IPS-15b (cell line): Measurements from ENCODE around the gene ACVR1C.

Experiments
- H3K27me3 ChIP-seq: one replicate; pipeline ENCODE4 v1.6.1; 2013; ENCODE audit warnings: low read length; ENCODE audit not compliant: control insufficient read depth, insufficient read depth
- H3K36me3 ChIP-seq: one replicate; pipeline ENCODE4 v1.6.1; 2013; ENCODE audit warnings: low read length; ENCODE audit not compliant: control insufficient read depth, insufficient read depth
- H3K4me1 ChIP-seq: one replicate; pipeline ENCODE4 v1.6.1; 2013; ENCODE audit warnings: mild to moderate bottlenecking, low read length; ENCODE audit not compliant: control insufficient read depth, insufficient read depth
- H3K4me3 ChIP-seq: one replicate; pipeline ENCODE4 v1.5.1; 2013; ENCODE audit warnings: low read depth, low read length
- H3K9ac ChIP-seq: one replicate; pipeline ENCODE4 v1.6.1; 2013; ENCODE audit warnings: low read depth, mild to moderate bottlenecking, low read length
- H3K9me3 ChIP-seq: one replicate; pipeline ENCODE4 v1.6.1; 2013; ENCODE audit warnings: mild to moderate bottlenecking, low read length; ENCODE audit not compliant: control insufficient read depth, insufficient read depth

ACVR1C gene

GRCh38 chr2:157492189-157492773 is 136.4 kb downstream of the ACVR1C start:
- H3K36me3 ChIP-seq: no peaks in the 10 kb centered on the region
- no peak overlapping the region for H3K4me3 ChIP-seq
- H3K4me1 ChIP-seq: no peaks in the 10 kb centered on the region
- no peaks in the 10 kb centered on the region for H3K9me3 ChIP-seq
- no peaks in the 10 kb centered on the region for H3K27me3 ChIP-seq
- H3K9ac ChIP-seq: no peak overlapping the region

GRCh38 chr2:157489983-157490382 is 138.7 kb downstream of the ACVR1C start:
- Histone ChIP-seq H3K4me1 (no peaks in the 10 kb centered on the region), H3K9ac (no peak overlapping the region), H3K36me3 (no peaks in the 10 kb centered on the region), H3K9me3 (no peaks in the 10 kb centered on the region), H3K4me3 (no peak overlapping the region), H3K27me3 (no peaks in the 10 kb centered on the region)

DNA sequence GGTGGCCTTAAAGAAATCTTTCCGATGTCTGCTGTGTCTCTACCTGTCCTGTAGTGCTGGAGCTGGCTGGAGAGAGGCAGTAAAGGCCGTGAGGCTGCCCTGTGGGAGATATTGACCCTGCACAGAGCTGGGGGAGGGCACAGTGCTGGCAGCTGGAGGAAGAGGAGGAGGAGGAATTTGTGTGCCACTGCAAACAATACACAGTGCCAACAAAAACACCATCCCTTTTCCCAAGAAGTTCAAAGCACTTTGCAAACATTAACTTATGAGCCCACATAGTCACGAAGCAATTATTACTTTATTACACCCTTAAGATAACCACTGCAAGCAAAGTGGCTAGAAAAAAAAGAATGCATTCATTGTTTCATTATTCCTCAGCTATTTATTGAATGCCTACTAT is 139.8 kb downstream of the ACVR1C start:
- Histone ChIP-seq H3K27me3 (no peaks in the 10 kb centered on the region), H3K4me3 (no peak overlapping the region), H3K9ac (no peak overlapping the region), H3K36me3 (no peaks in the 10 kb centered on the region), H3K4me1 (no peaks in the 10 kb centered on the region), H3K9me3 (no peaks in the 10 kb centered on the region)

DNA sequence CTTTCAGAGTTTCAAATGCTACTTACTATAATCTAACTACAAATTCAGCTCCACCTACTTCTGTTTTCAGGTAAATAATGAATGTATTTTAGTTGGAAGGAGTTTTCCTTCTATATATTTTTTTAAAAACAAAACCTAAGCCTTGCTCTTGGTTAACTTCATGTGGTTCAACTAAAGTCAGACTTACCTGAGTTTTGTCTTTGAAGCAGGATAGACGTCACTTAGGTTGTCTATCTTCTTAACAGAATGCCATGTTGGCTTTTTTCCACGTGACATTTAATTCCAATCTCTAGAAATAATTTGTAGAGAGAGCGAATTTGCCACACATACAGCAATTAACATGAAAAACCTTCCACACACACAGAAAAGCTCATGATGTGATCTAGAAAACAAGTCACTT is 140.9 kb downstream of the ACVR1C start:
- Histone ChIP-seq H3K9me3 (no peaks in the 10 kb centered on the region), H3K9ac (no peak overlapping the region), H3K36me3 (no peaks in the 10 kb centered on the region), H3K4me3 (no peak overlapping the region), H3K27me3 (no peaks in the 10 kb centered on the region), H3K4me1 (no peaks in the 10 kb centered on the region)

- Histone ChIP-seq H3K9me3 (no peaks in the 10 kb centered on the region), H3K4me3 (no peak overlapping the region), H3K27me3 (no peaks in the 10 kb centered on the region), H3K9ac (no peak overlapping the region), H3K4me1 (no peaks in the 10 kb centered on the region), H3K36me3 (no peaks in the 10 kb centered on the region)
Observed at GRCh38 chr2:157487271-157487610, 141.4 kb downstream of the ACVR1C start.

DNA sequence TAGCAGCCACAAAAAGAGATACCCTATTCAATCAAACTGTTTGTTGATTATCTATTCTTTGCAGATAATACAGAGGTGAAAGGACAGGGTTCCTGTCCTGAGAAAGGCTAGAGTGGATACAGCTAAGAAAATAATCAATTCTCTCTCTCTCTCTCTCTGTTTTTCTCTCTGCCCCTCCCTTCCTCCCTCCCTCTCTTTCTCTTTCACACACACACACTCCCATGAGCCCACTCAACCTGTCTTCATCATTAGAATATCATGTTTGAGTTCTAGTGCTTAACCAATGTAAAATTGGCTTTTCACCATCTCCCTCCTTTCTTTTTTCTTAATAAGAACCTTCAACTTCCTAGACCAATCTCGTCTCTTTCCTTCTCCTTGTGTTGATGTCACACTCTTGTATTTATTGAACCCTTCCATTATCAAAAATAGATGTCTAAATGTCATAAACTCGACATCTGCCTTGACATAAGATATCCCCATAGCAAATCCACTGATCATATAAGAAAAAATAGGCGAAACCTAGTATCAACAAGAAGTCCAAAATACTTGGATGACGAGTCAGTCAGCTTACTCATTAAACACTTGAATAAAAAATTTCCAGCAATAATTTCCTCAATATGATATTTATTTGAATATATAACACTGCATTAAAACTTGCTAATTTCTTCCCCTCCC is 141.9 kb downstream of the ACVR1C start:
- Histone ChIP-seq H3K9ac (no peak overlapping the region), H3K4me3 (no peak overlapping the region), H3K4me1 (no peaks in the 10 kb centered on the region), H3K36me3 (no peaks in the 10 kb centered on the region), H3K9me3 (no peaks in the 10 kb centered on the region), H3K27me3 (no peaks in the 10 kb centered on the region)

DNA sequence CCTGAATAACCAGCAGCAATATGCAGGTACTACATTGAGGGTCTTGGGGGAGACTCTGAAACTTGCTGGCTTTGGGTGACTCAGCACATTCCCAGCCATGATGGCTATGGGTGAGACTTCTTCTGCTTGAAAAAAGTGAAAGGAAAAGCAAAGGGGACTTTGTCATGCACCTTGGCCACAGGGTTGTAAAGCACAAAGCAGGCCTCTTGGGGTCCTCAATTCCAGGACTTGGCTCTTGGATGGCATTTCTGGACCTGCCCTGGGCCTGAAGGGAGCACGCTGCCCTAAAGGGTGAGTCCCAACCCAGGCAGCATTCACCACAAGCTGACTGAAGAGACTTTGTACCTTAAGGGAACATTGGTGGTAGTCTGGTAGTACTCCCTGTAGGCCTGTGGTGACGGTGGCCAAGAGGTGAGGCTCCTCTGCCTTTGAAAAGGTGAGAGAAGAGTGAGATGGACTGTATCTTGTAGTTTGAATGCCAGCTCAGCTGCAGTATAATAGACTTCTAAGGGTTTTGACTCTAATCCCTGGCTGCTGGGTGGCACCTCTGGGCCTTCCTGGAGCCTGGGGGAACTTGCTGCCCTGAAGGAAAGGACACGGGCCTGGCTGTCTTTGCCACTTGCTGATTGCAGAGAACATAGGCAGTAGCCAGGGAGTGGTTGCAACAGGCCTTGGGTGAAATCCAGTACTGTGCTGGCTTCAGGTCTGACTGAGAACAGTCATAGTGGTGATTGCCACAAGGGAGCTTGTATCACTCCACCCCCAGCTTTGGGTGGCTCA is 148.3 kb downstream of the ACVR1C start:
- Histone ChIP-seq H3K9ac (no peak overlapping the region), H3K4me3 (no peak overlapping the region)

GRCh38 chr2:157479081-157480027 is 149.3 kb downstream of the ACVR1C start:
- H3K4me3 ChIP-seq: no peak overlapping the region
- H3K9ac ChIP-seq: no peak overlapping the region
- no peaks in the 10 kb centered on the region for H3K9me3 ChIP-seq
- no peaks in the 10 kb centered on the region for H3K4me1 ChIP-seq
- no peaks in the 10 kb centered on the region for H3K27me3 ChIP-seq
- H3K36me3 ChIP-seq: no peaks in the 10 kb centered on the region

More for the DNA sequence above, 148.3 kb downstream of the ACVR1C start:
- no peaks in the 10 kb centered on the region for H3K27me3 ChIP-seq
- H3K4me1 ChIP-seq: no peaks in the 10 kb centered on the region
- H3K9me3 ChIP-seq: no peaks in the 10 kb centered on the region
- H3K36me3 ChIP-seq: no peaks in the 10 kb centered on the region

DNA sequence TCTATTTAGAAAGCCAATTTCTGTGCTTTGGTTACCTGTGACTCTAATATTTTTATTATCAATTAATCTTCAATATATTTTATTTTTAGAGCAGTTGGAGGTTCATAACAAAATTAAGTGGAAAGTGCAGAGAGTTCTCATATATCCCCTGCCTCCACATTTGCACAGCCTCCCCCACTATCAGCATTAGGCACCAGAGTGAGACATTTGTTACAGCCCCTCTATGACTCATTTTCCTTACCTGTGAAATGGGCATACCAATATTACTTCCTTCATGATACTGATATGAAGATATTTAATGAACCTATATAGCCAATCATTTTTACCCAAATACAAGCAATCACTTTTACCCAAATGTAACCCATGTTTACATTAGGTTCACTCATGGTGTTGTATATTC is 150.7 kb downstream of the ACVR1C start:
- H3K9ac ChIP-seq: no peak overlapping the region
- H3K4me1 ChIP-seq: no peaks in the 10 kb centered on the region
- no peak overlapping the region for H3K4me3 ChIP-seq

DNA sequence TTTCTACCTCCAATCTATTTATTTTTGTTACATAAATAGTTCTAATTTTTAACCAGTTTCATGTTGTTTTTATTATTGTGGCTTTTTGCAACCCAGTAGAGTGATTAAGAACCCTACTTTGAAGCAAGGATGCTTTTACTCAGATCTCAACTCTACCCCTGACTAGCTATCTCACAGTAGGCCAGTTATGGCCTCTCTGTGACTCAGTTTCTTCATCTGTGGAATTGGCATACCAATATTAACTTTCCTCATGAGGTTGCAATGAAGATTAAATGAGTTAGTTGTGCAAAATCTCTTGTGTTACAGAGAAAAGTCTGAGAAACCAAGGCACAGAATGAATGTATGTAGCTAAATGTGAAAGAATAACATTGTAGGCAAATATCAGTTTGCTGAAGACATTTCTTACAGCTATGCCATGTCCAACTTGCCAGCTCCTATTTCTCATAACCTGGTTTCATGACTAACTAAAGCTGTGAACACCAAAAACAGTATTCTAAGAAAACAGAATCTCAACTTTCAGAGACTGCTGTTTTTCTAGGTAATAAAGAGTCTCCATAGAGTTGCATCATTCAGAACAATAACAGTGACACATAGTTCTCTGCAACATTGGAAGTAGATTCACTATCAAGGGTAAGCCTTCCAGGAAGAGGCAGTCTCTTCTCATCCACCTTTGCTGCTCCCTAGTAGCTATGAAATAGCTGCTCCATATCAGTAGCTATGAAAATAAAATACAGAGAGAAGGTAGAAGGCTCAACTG is 151.5 kb downstream of the ACVR1C start:
- no peaks in the 10 kb centered on the region for H3K9me3 ChIP-seq
- no peaks in the 10 kb centered on the region for H3K36me3 ChIP-seq
- H3K4me1 ChIP-seq: no peaks in the 10 kb centered on the region
- H3K4me3 ChIP-seq: no peak overlapping the region
- no peak overlapping the region for H3K9ac ChIP-seq
- H3K27me3 ChIP-seq: no peaks in the 10 kb centered on the region

More for the DNA sequence above, 150.7 kb downstream of the ACVR1C start:
- no peaks in the 10 kb centered on the region for H3K9me3 ChIP-seq
- no peaks in the 10 kb centered on the region for H3K27me3 ChIP-seq
- H3K36me3 ChIP-seq: no peaks in the 10 kb centered on the region
